HEK293T (cell line): ENCODE results near the gene PSMB11.

Experiments
- BHLHE40 ChIP-seq: fragments of 450-650 bp; IDR thresholded peaks from 2 replicates; pipeline ENCODE4 v1.6.1; 2016; ENCODE audit warnings: mild to moderate bottlenecking, moderate library complexity, borderline replicate concordance
- CTBP1 ChIP-seq: fragments of 450-650 bp; IDR thresholded peaks from 2 replicates; pipeline ENCODE4 v1.6.1; 2016; ENCODE audit warnings: borderline replicate concordance
- FOXA1 ChIP-seq: fragments of 450-650 bp; IDR thresholded peaks from 2 replicates; pipeline ENCODE4 v1.6.1; 2016; ENCODE audit warnings: mild to moderate bottlenecking
- FOXK2 ChIP-seq: fragments of 450-650 bp; IDR thresholded peaks from 2 replicates; pipeline ENCODE4 v1.6.1; 2016; ENCODE audit warnings: mild to moderate bottlenecking
- FOXM1 ChIP-seq: fragments of 450-650 bp; IDR thresholded peaks from 2 replicates; pipeline ENCODE4 v1.6.1; 2017; ENCODE audit warnings: mild to moderate bottlenecking, borderline replicate concordance
- L3MBTL2 ChIP-seq: fragments of 450-650 bp; conservative IDR thresholded peaks from 2 replicates; pipeline ENCODE4 v1.6.1; 2016; ENCODE audit warnings: mild to moderate bottlenecking
- SP1 ChIP-seq: fragments of 450-650 bp; IDR thresholded peaks from 2 replicates; pipeline ENCODE4 v1.6.1; 2017
- SUZ12 ChIP-seq: fragments of 450-650 bp; IDR thresholded peaks from 2 replicates; pipeline ENCODE4 v1.6.1; 2016; ENCODE audit warnings: mild to moderate bottlenecking
- TARDBP ChIP-seq: fragments of 450-650 bp; IDR thresholded peaks from 2 replicates; pipeline ENCODE4 v1.6.1; 2016
- ZNF384 ChIP-seq: fragments of 450-650 bp; IDR thresholded peaks from 2 replicates; pipeline ENCODE4 v1.6.1; 2016
- TF ChIP-seq, protein P1 (sequence below): fragments of 450-650 bp; IDR thresholded peaks from 2 replicates; pipeline ENCODE4 v1.6.1; 2016

GRCh38 chr14:23063601-23064000 lies 21.6 kb downstream of the PSMB11 start:
- TF ChIP-seq SP1 = no peak
- TF ChIP-seq TARDBP = no peak
- TF ChIP-seq, protein P1, sequence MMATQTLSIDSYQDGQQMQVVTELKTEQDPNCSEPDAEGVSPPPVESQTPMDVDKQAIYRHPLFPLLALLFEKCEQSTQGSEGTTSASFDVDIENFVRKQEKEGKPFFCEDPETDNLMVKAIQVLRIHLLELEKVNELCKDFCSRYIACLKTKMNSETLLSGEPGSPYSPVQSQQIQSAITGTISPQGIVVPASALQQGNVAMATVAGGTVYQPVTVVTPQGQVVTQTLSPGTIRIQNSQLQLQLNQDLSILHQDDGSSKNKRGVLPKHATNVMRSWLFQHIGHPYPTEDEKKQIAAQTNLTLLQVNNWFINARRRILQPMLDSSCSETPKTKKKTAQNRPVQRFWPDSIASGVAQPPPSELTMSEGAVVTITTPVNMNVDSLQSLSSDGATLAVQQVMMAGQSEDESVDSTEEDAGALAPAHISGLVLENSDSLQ = no peak
- TF ChIP-seq FOXM1 = no peak
- TF ChIP-seq L3MBTL2 = no peak
- TF ChIP-seq SUZ12 = no peak
- TF ChIP-seq FOXA1 = no peak
- TF ChIP-seq BHLHE40 = no peak
- TF ChIP-seq CTBP1 = no peak
- TF ChIP-seq ZNF384 = no peak
- TF ChIP-seq FOXK2 = no peak
